ENCODE results near the gene NAB1.

- TF ChIP-seq ZNF384 (IDR thresholded peaks at IDR 0.05) = no peak
- no peak for TF ChIP-seq SP1 (IDR thresholded peaks at IDR 0.05)
- TF ChIP-seq NFRKB (IDR thresholded peaks at IDR 0.05) = no peak
- TF ChIP-seq PKNOX1 (IDR thresholded peaks at IDR 0.05) = no peak
- TF ChIP-seq TARDBP (IDR thresholded peaks at IDR 0.05) = no peak
- TF ChIP-seq FOXM1 (IDR thresholded peaks at IDR 0.05; ENCODE audit: borderline replicate concordance) = no peak
- no peak for TF ChIP-seq CTBP1 (IDR thresholded peaks at IDR 0.05; ENCODE audit: borderline replicate concordance)
- TF ChIP-seq SUZ12 (IDR thresholded peaks at IDR 0.05) = no peak
- no peak for TF ChIP-seq LEF1 (IDR thresholded peaks at IDR 0.05; ENCODE audit: borderline replicate concordance)
Measured at GRCh38 chr2:190684931-190685330, 36.0 kb downstream of the NAB1 start.

Measured in HEK293T (cell line).